HG03520 (cell line): ENCODE results near the gene PRKN.

Source experiments
- ATAC-seq: cut with Tn5 transposase; IDR thresholded peaks from one replicate; pipeline ENCODE4 v1.9.1; 2021; ENCODE audit warnings: mild to moderate bottlenecking, moderate library complexity; ENCODE audit not compliant: unreplicated experiment

Gene PRKN

GRCh38 chr6:161414180-161414579, 1313.4 kb downstream of the PRKN start:
- ATAC-seq, result no peak

- ATAC-seq, result no peak
Observed at GRCh38 chr6:161413355-161413771, 1314.2 kb downstream of the PRKN start.

GRCh38 chr6:161412795-161413194, 1314.8 kb downstream of the PRKN start:
- ATAC-seq, result no peak

GRCh38 chr6:161411265-161411944, 1316.2 kb downstream of the PRKN start:
- no peak for ATAC-seq

GRCh38 chr6:161410736-161411135, 1316.8 kb downstream of the PRKN start:
- ATAC-seq, result no peak

- ATAC-seq, result no peak
Observed at GRCh38 chr6:161410076-161410475, 1317.5 kb downstream of the PRKN start.

GRCh38 chr6:161409353-161409752, 1318.2 kb downstream of the PRKN start:
- no peak for ATAC-seq

- no peak for ATAC-seq
Observed at GRCh38 chr6:161408041-161408440, 1319.5 kb downstream of the PRKN start.

- ATAC-seq, result peak; percentile 43
Observed at GRCh38 chr6:161407581-161407980, 1320.0 kb downstream of the PRKN start.

GRCh38 chr6:161407115-161407514, 1320.5 kb downstream of the PRKN start:
- no peak for ATAC-seq

- ATAC-seq, result no peak
Observed at GRCh38 chr6:161406646-161407045, 1320.9 kb downstream of the PRKN start.

- no peak for ATAC-seq
Observed at GRCh38 chr6:161405418-161405817, 1322.1 kb downstream of the PRKN start.

GRCh38 chr6:161403717-161404116, 1323.8 kb downstream of the PRKN start:
- no peak for ATAC-seq

- ATAC-seq, result no peak
Observed at GRCh38 chr6:161401587-161402309, 1325.8 kb downstream of the PRKN start.

GRCh38 chr6:161400671-161401070, 1326.9 kb downstream of the PRKN start:
- ATAC-seq, result no peak

GRCh38 chr6:161396539-161396938, 1331.0 kb downstream of the PRKN start:
- no peak for ATAC-seq

GRCh38 chr6:161395716-161396231, 1331.8 kb downstream of the PRKN start:
- ATAC-seq, result no peak

GRCh38 chr6:161394437-161394836, 1333.1 kb downstream of the PRKN start:
- no peak for ATAC-seq

GRCh38 chr6:161393839-161394364, 1333.7 kb downstream of the PRKN start:
- peak; percentile 100 for ATAC-seq

- no peak for ATAC-seq
Observed at GRCh38 chr6:161393292-161393691, 1334.3 kb downstream of the PRKN start.

- no peak for ATAC-seq
Observed at GRCh38 chr6:161389756-161390155, 1337.8 kb downstream of the PRKN start.

GRCh38 chr6:161383951-161384350, 1343.6 kb downstream of the PRKN start:
- no peak for ATAC-seq
